Stimulated activated CD4-positive, alpha-beta T cell treated with anti-CD3 and anti-CD28 coated beads, TNF-alpha, amount 100 ng/mL, for 48 hours (primary cell): ENCODE results near the gene ASB8.
"Not testable (repeated sequence)": the region's sequence is repeated elsewhere in the genome, so short reads cannot be mapped to it uniquely, and the experiment has no call there.

Experiments
- DNase-seq, 3 donors: peaks; one replicate each; pipeline ENCODE4 v3.0.0-alpha.2; 2020; ENCODE audit warnings: low read depth in 3 of 3

ASB8 gene

DNA sequence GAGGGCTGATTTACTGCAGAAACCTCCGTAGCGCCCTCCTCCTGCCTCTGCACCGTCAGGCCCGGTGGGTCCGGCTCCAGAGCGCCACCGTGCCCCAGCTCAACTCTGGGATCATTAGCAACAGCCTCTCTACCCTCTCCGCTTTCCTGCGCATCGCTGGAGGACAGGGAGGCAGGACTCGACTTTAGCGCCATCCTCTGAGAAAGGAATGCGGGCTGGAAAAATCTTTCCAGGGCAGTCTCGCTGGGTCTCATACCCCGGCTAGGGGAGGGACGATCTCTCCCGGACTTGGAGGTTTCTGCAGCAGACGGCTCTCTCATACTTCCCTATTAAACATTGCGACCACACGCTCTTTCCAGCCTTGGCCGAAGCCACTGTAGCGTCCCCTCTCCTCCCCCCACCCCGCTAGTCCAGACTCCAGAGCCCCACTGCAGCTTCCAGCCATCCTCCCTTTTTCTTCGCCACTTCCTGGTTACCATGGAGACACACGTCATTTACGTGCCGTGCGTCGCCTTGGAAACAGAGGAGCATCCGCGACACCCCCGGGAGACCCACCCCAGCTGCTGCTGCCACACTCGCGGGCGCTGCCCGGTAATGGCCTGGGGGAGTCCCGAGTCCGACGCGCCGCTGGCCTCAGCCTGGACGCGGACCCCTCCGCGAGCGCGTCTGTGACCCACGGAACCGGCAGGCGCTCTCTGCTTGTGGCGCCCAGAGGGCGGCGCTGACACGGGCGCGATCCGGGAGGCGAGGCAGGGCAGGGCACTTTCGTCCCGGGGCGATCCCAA lies 26.0 kb upstream of the ASB8 start, which contains the start of gene CCDC184:
Gene CCDC184, plus strand, starts transcription at position 554 of the 785 bp plus-strand sequence. CDS start 479 bp downstream, outside the sequence.
- DNase-seq: peak; percentile 39 to 58 (median 44)

DNA sequence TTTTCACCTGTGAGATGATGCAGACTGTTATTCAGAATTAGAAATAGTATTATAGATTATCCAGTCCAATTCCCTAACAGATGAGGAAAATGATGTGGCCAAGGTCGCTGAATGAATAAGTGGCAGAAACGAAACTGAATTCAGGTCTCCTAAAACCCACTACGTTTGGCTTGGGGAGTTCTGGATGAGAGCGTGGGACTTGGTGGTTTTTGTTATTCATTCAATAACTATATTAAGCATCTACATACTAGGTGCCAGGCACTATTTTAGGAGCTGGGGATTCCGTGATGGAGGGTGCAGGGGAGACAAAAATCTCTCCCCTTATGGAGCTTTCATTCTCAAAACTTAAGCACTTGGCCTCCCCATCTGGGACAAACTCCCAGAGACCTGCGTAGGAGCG lies 25.3 kb upstream of the ASB8 start:
- no peak for DNase-seq

DNA sequence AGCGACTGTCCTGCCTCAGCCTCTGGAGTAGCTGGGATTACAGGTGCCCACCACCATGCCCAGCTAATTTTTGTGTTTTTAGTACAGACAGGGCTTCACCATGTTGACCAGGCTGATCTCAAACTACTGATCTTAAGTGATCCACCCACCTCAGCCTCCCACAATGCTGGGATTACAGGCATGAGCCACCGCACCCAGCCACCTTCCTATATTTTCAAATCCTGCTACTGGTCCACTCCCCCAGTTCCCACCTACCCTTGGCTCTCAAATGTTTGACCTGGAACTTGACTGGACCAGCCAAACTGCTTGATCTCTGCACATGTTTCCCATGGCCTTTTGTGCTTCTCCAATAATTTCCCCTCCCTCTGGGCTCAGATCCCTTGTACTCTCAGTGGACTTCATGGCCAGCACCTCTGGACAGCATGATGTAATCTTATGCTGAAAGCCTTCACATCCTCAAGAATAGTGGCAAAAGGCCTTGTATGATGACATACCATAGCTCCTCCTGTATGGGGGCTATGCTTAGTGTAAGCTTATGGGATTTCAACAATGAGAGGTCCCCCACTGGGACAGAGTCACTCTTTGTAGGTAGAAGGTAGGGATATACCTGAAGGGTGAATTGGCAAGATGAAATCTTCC lies 23.7 kb upstream of the ASB8 start:
- no peak for DNase-seq

DNA sequence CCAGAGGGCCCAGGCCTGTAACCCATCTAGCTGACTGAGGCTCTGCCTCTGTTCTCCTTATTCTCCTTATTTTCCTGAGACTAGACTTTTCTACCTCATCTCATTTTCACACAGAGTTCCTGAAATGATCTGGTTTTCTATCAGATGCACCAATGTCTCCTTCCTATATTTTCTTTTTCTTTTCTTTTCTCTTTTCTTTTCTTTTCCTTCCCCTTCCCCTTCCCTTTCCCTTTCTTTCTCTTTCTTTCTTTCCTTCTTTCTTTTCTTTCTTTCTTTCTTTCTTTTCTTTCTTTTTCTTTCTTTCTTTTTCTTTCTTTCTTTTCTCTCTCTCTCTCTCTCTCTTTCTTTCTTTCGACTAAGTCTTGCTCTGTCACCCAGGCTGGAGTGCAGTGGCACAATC lies 23.1 kb upstream of the ASB8 start:
- DNase-seq: no peak

DNA sequence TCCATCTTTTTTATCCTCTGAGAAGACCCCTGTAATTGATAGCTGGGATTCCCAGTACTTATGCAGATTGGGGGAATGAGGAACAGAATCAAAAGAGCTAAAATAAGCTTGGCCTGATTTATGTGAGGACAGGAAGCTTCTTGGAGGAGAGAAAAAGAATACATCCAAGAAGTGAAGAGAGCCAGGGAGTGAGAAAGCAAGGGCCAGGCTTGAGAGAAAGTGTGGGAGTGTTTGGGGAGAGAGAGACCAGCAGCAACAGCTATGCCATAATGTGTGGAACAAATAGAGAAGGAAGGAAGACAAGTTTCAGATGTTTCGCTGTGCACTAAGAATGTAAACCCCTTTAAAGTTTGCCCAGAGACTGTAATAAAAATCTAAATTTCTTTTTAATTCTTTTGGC lies 22.2 kb upstream of the ASB8 start:
- DNase-seq: no peak

DNA sequence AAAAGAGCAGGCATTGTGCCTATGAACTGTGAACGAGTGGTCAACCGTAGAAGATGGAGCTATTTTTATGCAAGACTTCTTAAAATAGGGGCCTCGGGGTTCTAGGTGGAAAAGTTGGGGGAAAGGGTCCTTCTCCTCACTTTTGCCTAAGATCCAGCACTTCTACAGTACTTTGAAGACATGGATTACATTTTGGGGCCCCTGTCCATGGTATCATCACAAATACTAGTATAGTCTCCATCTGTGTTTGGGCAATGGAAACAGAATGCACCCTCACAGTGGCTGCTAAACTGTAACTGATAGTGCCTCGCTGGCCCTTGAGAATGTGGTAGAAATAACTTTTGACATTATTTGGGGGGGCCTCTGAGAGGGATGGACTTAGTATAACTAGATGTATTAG lies 20.7 kb upstream of the ASB8 start:
- no peak for DNase-seq

DNA sequence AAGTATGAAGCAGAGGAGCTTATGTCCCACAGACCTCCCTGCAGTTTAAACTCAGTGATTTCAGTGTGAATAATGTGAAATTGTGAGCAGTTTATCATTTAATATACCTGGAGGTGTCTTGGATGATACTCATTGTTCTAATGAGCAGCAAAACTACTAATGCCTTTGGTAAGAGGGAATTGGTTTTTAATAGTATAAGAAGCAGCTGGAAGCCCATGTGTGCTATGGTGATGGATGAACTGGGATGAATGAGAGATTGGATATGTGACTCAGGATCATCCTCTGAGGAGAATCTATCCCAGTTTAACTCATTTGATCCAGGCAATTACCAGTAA lies 19.1 kb upstream of the ASB8 start:
- DNase-seq: no peak

DNA sequence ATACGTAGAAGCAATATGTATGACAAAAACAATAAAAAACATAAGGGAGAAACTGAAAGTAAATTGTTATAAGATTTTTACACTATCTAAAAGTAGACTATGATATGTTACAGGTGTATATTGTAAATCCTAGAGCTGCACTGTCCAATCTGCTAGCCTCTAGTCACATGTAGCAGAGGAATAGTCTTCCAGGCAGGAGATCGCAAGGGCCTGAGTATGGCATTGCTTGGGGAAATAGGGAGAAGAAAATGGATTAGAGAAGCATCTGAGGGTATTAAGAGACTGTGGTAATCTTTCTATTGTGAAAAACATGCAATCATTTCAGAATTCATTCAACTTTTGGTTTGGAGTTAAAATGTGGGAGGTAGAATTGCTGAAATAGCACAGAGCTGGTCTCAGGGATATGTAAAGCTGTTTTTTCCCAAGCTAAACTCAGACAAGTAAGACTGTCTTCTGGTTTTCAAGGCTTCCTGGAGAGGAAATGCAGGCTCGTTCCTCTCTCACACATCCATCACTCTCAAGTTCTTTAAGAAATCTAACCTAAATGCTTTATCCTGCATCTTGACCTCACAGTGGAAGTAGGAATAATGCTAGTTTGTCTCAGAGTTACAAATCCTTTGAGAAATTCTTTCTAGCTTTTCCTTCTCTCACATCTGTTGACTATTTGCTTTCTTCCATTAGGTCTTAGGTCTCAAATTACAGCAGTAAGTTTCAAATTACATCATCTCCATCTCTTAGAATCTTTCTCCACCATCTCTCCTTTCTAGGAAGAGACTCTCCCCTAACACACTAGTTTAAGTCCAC lies 18.5 kb upstream of the ASB8 start:
- DNase-seq: no peak

DNA sequence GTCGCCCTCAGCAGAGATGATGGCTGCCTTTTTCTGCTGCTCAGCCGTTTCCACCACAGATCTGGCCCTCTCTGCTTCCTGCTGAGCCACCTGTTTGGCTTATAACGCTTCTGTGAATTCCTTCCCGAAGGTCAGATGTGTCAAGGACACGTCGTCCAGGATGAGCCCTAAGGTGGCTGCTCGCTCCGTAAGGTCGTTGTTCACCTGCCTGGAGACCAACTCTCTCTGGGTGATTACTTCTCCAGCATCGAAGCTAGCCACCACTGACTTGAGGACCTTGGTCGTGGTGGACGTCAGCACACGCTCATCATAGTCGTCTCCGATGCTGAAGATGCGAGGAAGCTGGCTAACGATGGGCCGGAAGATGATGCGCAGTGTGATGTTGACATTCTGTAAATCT lies 11.7 kb upstream of the ASB8 start:
- no peak for DNase-seq

DNA sequence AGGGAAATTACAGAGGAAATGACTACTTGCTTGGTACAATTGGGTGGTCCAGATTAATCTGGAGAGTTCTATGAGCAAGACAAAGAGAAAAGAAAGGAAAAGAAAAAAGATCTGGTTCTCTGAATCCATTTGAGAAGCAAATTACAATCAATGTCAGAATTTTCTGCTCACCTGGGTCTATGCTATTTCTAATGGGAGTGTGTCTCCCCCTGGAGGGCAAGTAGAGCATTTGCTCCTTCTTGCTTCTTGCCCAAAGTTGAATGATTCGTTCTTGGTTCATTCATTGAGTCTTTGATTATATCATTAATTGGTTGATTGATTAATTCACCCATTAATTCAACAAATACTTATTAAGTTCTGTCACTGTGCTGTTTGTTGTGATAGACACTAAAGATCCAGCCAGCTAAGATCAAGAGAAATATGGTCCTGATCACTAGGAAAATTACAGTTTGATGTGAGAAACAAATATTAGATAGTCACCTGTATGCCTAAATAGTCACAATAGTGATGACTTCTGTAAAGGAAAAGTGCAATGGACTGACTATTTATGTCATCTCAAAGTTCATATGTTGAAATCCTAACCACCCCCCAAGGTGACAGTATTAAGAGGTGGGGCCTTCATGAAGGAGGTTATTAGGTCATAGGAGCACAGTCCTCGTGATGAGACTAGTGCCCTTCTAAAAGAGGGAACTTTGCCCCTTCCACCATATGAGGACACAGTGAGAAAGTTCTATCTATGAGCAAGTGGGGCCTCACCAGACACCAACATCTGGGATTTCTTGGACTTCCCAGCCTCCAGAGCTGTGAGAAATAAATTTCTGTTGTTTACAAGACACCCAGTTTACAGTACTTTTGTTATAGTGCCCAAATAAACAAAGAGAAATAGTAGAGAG lies 8.0 kb upstream of the ASB8 start:
- no peak for DNase-seq

DNA sequence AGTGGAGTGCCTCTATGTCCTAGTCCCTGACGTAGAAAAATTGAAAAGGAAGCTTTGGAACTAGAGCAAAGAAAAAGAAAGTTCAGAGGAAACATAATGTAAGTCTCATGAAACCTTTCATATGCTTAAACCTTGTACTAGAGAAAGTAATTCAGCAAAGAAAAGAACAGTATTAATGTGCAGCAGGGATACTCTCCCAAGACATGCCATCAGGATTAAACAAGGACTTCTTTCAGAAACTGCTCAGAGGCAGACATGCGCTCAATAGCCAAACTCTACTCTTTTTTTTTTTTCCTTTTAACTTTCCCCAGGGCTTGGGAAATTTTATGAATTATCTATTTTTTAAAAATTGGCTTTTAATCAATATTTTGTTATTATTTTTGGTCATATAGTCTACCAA lies 7.1 kb upstream of the ASB8 start:
- DNase-seq: no peak

DNA sequence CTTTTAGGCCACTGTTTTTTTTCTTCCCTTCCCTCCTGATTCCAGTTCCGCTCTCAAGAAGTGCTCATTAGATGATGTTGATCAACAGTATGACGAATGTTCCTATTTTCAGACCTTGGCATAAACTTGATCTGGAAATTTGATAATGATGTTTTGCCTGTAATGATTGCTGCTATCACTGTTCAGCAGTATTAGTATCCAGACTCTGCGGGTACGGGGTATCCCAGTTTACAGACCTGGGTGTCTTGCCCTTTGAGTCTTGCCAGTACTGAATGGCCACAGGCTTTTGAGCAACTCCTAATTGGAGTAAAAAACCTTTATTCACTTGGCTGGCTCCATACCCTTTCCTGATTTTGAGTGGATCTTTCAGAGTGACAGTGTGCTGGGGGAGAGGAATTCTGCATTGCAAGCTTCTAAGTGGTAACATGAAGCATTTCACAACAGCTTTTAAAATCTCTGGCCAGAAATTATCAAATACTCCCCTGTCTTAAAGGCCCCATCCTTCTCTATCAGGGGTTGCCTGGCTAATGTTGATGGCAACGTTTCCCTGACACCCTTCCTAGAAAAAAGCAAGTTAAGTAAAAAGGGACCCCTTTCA lies 5.9 kb upstream of the ASB8 start:
- DNase-seq: no peak

DNA sequence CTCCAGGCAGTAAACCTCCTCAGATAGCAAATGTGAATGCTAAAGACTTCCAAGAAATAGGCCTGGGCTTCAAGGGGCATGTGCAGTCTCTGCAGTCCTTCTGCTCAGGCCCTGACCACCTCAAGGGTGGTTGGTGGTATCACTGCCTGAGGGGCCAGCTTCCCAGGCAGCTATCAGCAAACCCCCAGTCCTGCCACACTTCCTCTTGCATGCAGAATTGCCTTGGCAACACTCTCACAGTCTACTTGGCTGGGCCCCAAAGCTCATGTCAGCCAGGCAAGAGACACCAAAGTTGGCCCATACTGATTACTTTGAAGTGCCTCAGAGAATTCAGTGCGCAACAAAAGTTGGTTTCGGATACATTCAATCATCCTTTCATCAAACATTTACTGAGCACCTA lies 3.5 kb upstream of the ASB8 start:
- DNase-seq: no peak

DNA sequence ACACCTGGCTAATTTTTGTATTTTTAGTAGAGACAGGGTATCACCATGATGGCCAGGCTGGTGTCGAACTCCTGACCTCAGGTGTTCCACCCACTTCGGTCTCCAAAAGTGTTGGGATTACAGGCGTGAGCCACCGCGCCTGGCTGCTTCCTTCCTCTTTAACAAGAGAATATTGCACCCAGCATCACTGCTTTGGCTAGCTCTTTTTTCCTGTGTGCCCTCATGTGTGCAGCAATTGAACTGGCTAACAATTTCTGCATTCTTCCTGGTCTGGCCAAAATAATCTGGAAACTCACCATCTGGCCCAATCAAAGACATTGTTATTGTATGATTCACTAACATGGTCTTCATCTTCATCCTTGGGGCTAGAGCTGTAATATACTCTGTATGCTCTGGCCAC lies 2.7 kb upstream of the ASB8 start:
- DNase-seq: no peak

DNA sequence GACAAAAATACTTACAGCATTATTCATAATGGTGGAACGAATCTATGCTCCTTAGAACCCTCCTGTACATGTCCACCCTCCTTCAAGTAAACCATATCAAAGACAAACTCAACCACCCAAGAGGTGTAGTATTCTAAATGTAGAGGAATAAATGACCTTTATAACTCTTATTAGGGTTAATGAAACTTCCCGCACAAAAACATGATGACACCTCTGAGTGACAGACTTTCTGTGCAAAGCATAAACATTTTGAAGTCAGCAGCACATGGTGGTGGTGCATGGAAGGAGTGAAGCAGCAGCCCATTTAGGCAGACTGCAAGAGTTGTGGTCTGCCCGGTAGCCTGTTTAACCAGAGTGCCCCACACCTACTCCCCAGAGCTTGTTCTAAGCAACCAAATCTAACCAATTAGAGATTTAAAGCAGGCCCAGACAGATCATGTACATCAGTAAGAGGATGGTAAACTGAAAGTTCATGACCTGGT lies 615 bp upstream of the ASB8 start:
- DNase-seq: no peak

DNA sequence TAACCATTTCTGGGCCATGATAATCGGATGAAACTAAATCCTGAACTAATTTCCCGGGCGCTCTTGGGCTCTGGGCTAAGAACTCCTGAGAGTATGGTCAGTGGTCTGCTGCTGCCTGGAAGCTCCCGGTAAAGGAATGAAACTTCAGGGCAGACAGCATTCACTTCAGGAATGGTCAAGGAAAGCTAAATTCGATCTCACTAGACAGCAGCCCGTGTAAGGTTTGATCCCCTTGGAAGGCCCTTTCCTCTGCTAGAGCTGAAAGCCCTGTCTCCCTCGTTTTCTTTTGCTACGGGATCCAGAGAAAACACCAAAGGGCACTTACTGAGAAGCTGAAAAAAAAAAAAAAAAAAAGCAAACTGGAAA lies 680 bp downstream of the ASB8 start:
- no peak for DNase-seq

DNA sequence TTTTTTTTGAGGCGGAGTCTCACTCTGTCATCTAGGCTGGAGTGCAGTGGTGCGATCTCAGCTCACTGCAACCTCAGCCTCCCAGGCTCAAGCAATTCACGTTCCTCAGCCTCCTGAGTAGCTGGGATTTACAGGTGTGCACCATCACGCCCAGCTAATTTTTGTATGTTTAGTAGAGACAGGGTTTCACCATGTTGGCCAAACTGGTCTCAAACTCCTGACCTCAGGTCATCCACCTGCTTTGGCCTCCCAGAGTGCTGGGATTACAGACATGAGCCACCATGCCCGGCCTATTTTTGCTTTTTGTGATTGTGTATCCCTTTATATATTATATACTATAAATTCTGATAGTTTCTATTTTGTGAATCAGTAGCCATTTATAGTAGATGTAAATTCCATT lies 1.5 kb downstream of the ASB8 start:
- DNase-seq: not testable (repeated sequence)

DNA sequence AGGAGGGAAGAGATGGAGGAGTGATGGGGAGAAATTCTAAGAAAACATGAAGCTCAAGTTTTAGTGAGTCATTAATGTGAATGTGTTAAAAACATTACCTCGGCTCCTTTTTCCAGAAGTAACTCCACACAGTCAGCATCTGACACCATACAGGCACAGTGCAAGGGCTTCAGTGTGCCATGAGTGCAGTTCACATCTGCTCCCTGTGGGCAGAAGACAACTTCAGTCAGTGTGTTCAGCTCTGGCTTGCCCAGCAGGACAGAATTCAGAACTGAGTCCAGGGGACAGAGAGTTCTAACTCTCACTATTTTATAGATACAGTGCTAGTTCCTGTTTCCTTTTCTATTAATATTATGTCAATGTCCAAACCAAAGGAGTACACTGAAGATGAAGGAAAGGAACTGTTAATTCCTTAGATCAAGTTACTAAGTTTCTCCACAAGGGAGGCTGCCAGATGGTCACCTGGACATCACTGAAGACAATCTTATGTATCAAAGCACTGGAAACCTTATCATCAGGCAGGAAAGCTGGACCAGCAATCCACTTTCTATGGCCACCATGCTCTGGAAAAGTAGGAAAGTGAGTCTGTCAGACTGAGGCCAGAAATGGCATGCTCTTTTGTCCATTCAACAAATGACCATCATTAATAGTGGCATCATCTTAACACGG lies 6.1 kb downstream of the ASB8 start:
- no peak for DNase-seq

DNA sequence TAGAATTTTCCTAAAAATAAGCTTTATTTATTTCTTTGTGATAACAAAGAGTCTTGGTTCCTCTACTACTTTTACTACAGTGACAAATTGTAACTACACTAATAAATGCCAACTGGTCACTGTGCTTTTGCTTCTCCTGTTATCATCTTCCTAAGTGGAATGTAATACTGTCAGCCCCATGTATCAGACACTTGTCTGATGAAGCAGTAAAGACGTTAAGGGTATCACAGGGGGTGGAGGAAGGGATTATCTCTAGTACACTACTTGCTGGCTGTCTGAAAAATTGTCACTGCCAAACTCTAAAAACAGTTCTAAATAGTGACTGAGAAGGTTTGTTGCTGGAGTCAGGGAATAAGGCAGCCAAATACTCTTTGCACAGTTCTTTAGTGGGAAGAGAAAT lies 11.3 kb downstream of the ASB8 start:
- DNase-seq: no peak

DNA sequence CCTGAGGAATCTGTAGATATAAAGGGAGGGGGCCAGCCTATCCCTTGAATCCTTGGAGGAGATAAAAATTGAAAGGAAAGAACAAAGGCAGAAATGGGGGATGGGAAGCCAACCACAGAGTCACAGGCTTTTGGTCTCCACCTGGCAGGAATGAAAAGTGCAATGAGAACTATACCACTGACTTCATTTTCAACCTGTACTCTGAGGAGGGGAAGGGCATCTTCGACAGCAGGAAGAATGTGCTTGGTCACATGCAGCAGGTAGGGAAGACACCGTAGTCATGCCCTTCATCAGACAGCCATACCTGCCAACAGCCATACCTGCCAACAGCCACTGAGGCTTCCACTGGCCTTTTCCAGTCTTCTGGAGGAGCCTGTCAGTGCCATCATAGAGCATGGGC lies 13.4 kb downstream of the ASB8 start:
- no peak for DNase-seq
